Measurements from ENCODE around the gene ZNF165.

The ZNF165 gene

GRCh38 chr6:28124350-28124970 lies 44.1 kb downstream of the ZNF165 start, which contains the start of gene ZSCAN16:
Gene ZSCAN16 (plus strand): TSS chr6:28124609. CDS start chr6:28125444, 835 bp downstream.
- DNase-seq = peak; percentile 94

GRCh38 chr6:28124971-28125353 lies 44.6 kb downstream of the ZNF165 start:
- DNase-seq = no peak

GRCh38 chr6:28125401-28125800 lies 45.0 kb downstream of the ZNF165 start:
- DNase-seq = no peak

- no peak for DNase-seq
Measured at GRCh38 chr6:28134015-28134414, 53.6 kb downstream of the ZNF165 start.

- DNase-seq = no peak
Measured at GRCh38 chr6:28134716-28135115, 54.3 kb downstream of the ZNF165 start.

GRCh38 chr6:28135393-28135792 lies 55.0 kb downstream of the ZNF165 start:
- DNase-seq = no peak

- peak; percentile 91 for DNase-seq
Measured at GRCh38 chr6:28136585-28137504, 56.5 kb downstream of the ZNF165 start.

- DNase-seq = no peak
Measured at GRCh38 chr6:28137505-28137981, 57.2 kb downstream of the ZNF165 start.
